Fibroblast of skin of abdomen (primary cell): ENCODE measurements around the gene RS1. TPM values are rescaled to one million over a fixed set of nuclear protein-coding genes. Genes with fewer than 3 reads are reported as not detected.
A peak's percentile ranks its signal among the peaks of the same experiment; 100 is the strongest.

Source experiments
- DNase-seq: peaks from one replicate; pipeline ENCODE4 v3.0.0-alpha.2; 2013
- polyA plus RNA-seq, 2 experiments: library from polyadenylated mRNA; unstranded; fragments of 120-200 nt; gene quantifications; one replicate each; pipeline ENCODE4 v1.2.1, GENCODE V29; 2013; ENCODE audit not compliant: insufficient read length in 2 of 2

RS1 gene
- polyA plus RNA-seq (2013, experiment 1 of 2; ENCODE audit: insufficient read length): not detected
- polyA plus RNA-seq (2013, experiment 2 of 2; ENCODE audit: insufficient read length): not detected

GRCh38 chrX:18672008-18672407, at the start of gene RS1:
Gene RS1 (minus strand): TSS chrX:18672108. CDS start chrX:18672068, 40 bp downstream.
- no peak for DNase-seq

GRCh38 chrX:18719852-18720251, 47.9 kb upstream of the RS1 start:
- no peak for DNase-seq

- no peak for DNase-seq
Measured at GRCh38 chrX:18714910-18715309, 43.0 kb upstream of the RS1 start.

DNA sequence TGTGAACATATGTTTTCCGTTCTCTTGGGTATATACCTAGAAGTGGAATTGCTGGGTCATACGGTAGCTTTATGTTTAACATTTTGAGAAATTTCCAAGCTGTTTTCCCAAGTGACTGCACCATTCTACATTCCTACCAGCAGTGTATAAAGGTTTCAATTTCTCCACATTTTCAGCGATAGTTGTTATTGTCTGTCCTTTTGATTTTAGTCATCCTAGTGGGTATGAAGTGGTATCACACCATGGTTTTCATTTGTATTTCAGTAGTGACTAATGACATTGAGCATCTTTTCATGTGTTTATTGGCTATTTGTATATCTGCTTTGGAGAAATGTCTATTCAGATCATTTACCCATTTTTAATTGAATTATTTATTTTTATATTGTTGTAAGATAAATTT, 37.9 kb upstream of the RS1 start:
- no peak for DNase-seq

GRCh38 chrX:18707426-18708049, 35.6 kb upstream of the RS1 start, which contains the start of gene PPEF1:
Gene PPEF1 (plus strand): TSS chrX:18707645. CDS start chrX:18707781, 136 bp downstream.
- DNase-seq: no peak

- DNase-seq: no peak
Measured at GRCh38 chrX:18702362-18703195, 30.7 kb upstream of the RS1 start.

DNA sequence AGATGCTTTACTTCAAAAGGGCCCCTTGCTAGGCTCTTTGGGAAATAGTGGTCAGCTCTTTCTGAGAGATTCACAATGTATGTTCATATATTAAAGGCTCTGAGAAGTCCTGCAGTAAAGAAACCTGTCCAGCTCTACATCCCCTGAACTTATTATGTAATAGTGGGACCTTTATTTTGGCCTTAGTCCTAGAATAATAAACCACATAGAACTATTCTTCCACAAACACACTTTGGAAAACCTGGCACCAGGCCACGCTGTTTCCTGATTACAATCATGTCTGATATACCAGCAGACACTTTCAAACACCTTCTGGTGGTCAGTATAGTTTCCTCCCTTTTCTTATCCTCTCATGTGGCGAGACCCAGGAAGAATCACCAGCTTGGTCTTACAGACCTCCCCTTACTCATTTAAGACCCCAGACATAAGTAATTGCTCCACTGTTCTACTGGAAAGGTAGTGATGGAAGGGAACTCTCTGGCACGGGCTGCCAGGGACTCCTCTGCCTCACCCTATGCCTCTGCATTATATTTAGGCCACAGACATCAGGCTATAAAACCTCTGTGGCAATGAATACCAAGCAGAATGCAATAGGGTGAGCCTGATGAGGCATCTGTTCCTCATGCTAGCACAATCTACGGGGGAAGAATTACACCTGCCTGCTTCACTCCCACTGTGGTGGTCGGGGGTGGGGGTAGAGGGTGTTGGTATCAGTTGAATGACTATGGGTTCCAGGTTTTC, 29.9 kb upstream of the RS1 start:
- no peak for DNase-seq

DNA sequence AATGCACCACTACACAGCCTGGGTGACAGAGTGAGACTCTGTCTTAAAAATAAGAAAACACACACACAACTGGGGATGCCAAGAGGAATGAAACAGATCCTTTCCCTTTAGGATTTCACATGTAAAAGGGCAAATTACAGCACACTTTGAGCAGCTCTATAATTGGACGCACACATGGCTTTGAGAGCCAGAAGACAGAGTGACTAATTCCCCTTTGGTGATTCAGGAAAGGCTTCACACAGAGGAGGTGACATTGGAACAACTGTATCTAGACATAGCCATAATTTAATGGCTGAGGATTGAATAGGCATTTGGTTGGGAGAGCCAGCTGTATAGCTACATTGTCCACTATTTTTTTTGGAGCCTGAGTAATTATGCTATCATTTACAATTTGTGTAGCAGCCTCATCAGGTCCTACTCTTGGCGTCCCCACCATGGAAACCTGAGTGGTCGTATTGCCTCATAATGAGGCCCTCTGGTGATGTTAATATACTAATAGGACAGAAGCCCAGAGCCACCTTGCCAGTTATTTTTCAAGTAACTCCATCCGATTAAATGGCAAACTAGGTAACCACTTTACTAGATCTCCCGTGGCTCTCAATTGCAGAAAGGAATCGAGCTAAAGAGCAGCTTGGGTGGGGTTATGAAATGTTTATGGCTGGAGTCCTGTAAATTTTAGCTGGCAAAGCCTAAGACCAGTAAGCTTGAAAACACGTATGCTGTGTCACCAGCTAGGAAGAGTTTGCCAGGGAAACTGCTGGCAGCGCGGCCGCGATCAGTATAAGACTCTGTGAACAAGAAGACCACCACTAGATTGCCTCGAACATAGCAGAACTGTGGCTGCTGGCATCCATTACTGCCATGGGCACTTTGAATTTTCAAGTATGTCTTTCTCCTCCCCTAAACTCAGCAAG, 27.1 kb upstream of the RS1 start:
- no peak for DNase-seq

GRCh38 chrX:18696653-18697052, 24.7 kb upstream of the RS1 start:
- DNase-seq: no peak

DNA sequence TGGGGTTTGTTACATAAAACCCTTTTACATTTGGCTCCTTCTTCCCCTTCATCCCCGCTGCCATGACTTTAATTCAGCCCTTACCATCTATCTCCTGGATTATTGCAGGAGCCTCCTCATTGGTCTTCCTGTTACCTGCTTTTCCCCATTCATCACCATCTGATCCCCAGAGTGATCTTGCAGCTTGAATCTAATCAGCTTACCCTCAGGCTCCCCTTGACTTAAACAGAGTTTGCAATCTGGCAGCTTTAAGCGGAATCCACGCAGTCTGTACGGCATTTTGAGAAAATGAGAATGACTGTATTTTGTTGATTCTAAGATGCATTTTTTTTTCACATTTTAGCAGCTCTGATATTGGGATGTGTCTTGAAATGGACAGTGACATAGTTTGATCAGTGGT, 20.6 kb upstream of the RS1 start:
- no peak for DNase-seq

GRCh38 chrX:18691431-18691830, 19.5 kb upstream of the RS1 start:
- DNase-seq: no peak

DNA sequence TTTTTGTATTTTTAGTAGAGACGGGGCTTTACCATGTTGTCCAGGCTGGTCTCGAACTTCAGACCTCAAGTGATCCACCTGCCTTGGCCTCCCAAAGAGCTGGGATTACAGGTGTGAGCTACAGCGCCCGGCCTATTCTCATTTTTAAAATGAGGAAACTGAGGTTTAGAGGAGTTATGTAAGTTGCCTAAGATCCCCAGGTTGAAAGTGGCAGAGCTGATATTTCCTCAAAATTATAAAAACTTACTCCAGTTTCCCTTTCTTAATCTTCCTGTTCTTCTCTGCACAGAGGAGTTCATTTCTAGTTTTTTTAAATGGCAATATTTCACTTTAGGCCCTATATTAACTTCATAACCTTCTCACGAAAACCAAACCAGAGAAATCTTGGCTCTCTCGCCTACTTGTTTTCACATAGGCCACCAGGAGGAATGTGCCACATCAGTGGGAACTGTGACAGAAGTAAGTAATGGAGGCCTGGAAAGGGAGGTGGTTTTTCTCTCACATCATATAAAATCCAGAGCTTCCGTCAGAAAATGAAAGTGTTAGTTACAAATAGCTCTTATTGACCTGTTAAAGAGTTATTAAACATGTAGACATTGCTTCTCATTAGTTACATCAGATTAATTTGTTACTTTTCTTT, 16.1 kb upstream of the RS1 start:
- DNase-seq: no peak

DNA sequence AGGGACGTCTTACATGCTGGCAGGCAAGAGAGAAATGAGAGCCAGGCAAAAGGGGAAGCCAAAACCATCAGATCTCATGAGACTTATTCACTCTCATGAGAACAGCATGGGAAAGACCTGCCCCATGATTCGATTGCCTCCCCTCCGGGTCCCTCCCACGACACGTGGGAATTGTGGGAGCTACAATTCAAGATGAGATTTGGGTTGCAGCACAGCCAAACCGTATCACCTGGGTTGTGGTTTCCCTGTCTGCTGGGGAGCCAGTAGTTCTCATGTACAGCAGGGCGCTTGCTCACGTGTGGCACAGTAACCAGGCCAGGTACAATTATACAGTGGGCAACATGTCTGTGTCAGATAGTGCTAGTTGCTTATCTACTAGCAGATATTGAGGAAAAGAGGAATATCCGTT, 11.1 kb upstream of the RS1 start:
- DNase-seq: no peak

DNA sequence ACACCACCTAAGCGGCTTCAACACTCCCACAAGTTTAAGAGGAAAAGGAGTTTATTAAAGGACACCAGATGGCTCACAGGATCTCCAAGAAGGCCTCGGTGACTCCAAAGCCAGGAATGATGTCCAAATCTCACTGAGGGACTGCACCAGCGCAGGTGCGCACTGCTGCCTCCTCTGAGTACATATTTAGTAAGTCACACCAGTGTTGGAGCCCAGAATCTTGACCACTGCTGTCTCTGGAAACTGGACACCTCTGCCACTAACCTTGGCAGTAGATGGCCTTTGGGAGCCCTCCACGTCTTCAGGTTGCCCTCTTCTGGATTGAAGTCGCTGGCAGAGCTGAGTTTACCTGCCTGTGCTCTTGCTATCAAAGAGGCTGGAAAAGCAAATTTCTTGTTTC, 10.1 kb upstream of the RS1 start:
- DNase-seq: no peak

DNA sequence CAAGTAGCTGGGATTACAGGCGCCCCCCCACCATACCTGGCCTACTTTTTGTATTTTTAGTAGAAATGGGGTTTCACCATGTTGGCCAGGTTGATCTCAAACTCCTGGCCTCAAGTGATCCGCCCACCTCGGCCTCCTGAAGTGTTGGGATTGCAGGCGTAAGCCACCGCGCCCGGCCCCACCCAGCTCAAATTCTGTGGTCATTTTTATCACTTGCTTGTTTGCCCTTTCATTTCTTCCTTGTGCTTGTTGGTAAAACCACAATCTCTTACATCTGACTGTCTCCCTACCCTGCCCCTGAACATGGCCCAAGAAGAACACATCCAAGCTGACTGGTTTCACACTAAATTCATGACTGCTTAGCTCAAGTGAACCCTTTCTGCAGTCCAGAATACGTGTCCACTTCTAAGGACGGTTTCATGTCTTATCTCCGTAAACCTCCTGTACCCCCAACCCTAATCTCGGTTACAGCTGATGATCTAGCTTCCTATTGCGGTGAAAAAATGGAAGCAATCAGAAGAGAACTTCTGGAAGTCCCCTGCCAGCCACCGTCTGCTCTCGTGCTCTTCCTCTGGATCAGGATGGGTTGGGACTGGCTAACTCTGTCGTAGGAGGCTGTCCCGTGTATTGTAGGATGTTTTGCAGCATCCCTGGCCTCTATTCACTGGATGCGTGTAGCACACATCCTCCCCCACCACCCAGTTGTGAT, 5.4 kb upstream of the RS1 start:
- no peak for DNase-seq

DNA sequence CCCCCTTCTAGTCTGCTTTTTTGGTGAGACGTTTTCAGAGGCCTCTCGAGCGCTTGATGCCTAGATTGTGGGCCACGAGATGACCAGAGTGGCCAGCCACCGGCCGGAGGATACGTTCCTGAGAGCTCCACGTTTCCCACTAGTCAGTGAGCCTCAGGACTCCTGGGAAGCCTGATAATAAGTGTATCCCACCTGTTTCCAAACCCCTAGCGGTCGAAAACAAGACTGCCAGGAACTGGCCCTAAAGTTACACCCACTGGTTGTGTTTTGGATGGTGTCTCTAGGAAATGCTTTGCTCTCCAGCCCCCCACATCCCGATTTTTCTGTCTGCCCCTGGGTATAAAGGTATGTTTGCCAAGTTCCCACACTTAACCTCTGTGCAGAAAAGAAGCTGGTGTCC, 4.6 kb upstream of the RS1 start:
- no peak for DNase-seq

DNA sequence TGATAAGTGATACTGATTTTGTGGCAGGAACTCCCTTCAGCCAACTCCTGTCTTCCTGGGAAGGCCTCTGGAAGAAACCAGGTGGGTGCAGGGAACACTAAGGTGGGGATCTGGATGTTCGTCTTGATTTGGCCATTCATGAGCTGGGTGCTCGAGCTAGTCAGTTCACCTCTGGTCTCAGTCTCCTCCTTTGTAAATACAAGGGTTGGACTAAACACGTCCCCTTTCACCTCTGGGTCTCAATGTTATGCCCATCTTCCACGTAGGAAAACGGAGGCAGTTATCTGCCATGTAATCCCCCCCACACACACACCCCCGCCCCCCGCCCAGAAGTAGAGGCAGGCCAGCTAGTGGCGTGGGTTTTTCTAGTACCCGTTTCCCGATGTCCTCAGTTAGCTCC, 4.1 kb upstream of the RS1 start:
- no peak for DNase-seq

- DNase-seq: peak; percentile 68
Measured at GRCh38 chrX:18674788-18675735, 3.2 kb upstream of the RS1 start.

DNA sequence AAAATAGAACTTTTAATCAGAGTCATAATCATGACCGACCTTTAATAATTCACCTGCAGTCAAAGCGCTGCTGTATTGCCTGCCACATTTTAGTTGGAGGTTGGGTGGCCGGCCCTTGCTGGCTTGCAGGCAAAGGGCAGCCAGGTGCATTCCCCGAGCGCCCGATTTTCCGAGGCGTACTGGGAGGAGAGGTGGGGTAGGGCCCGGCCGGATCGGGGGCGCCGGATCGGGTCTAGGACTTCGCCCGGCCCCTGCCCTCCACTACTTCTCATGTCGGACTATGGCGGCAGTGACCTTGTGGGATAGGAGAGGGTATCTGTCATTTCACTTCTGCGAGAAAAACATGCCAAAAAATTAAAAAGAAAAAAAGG, 2.5 kb upstream of the RS1 start:
- DNase-seq: no peak
